NCI-H1048 (cell line): Measurements from ENCODE around the gene TSPAN31.
A peak's percentile ranks its signal among the peaks of the same experiment; 100 is the strongest.

Experiments used
- DNase-seq: peaks from one replicate; lab custom pipeline; 2025; lab: John Stamatoyannopoulos, UW

TSPAN31 gene

GRCh38 chr12:57722716-57723629 is 21.9 kb upstream of the TSPAN31 start:
- no peak for DNase-seq

- no peak for DNase-seq
Measured at GRCh38 chr12:57723630-57723962, 21.2 kb upstream of the TSPAN31 start.

GRCh38 chr12:57724003-57724935 is 20.6 kb upstream of the TSPAN31 start:
- DNase-seq: no peak

GRCh38 chr12:57724936-57725740 is 19.7 kb upstream of the TSPAN31 start:
- DNase-seq: no peak

- DNase-seq: no peak
Measured at GRCh38 chr12:57725851-57726150, 19.0 kb upstream of the TSPAN31 start.

GRCh38 chr12:57726151-57726883 is 18.5 kb upstream of the TSPAN31 start:
- peak; percentile 54 for DNase-seq

GRCh38 chr12:57726884-57727757 is 17.7 kb upstream of the TSPAN31 start:
- no peak for DNase-seq

- no peak for DNase-seq
Measured at GRCh38 chr12:57727758-57728395, 17.0 kb upstream of the TSPAN31 start.

- no peak for DNase-seq
Measured at GRCh38 chr12:57729321-57729844, 15.5 kb upstream of the TSPAN31 start.

- no peak for DNase-seq
Measured at GRCh38 chr12:57730336-57731067, 14.3 kb upstream of the TSPAN31 start.

GRCh38 chr12:57731411-57732080 is 13.3 kb upstream of the TSPAN31 start:
- no peak for DNase-seq

GRCh38 chr12:57732270-57732669 is 12.6 kb upstream of the TSPAN31 start:
- DNase-seq: no peak

GRCh38 chr12:57732726-57733593 is 11.9 kb upstream of the TSPAN31 start:
- DNase-seq: no peak

GRCh38 chr12:57733928-57734327 is 10.9 kb upstream of the TSPAN31 start:
- no peak for DNase-seq

- DNase-seq: no peak
Measured at GRCh38 chr12:57734591-57734990, 10.2 kb upstream of the TSPAN31 start.

GRCh38 chr12:57735198-57735855 is 9.5 kb upstream of the TSPAN31 start:
- no peak for DNase-seq
